GM12892 (cell line): ENCODE measurements around the gene PRPF18.

ENCODE experiments used
- POLR2A ChIP-seq: IDR thresholded peaks from 2 replicates; pipeline ENCODE4 v1.6.1; 2011; ENCODE audit warnings: low read depth, low read length, control low read depth
- TAF1 ChIP-seq: IDR thresholded peaks from 2 replicates; pipeline ENCODE4 v1.6.1; 2011; ENCODE audit warnings: low read depth, mild to moderate bottlenecking, control low read depth, low read length, borderline replicate concordance

GRCh38 chr10:13613519-13613918, 26.8 kb downstream of the PRPF18 start:
- no peak for TF ChIP-seq TAF1
- no peak for TF ChIP-seq POLR2A
